Anterior cingulate cortex (tissue), 58 donors: Measurements from ENCODE around the gene ANG.
"Not testable (repeated sequence)": the region's sequence is repeated elsewhere in the genome, so short reads cannot be mapped to it uniquely, and the experiment has no call there.

Experiments
- DNase-seq, 58 donors: peaks; one replicate each; lab custom pipeline; 2025; lab: John Stamatoyannopoulos, UW

The ANG gene

DNA sequence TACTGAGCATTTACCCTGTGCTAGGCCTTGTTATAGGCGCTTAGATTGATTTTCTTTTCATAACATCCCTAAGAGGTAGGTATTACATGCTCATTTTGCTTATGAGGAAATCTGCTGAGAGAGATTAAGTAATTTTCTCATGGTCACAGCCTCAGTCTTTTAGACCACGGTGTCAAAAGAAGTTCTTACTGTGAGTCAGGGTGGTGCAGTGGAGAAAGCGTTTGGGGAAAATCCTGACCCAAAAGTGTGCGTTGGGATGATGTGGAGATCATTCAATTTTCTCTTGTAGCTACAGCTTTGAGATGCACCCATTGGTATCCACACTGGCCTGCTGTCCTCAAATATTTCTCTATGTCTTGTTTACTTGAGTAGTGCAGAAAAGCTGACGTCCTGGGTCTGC lies 8.2 kb downstream of the ANG start:
- no peak for DNase-seq

- peak in 53 of 58 donors; percentile 5 to 83 (median 42) for DNase-seq
Measured at GRCh38 chr14:20697273-20698017, 8.9 kb downstream of the ANG start.

GRCh38 chr14:20698018-20698329 lies 9.4 kb downstream of the ANG start:
- DNase-seq = no peak

GRCh38 chr14:20698934-20699333 lies 10.4 kb downstream of the ANG start:
- DNase-seq = no peak

DNA sequence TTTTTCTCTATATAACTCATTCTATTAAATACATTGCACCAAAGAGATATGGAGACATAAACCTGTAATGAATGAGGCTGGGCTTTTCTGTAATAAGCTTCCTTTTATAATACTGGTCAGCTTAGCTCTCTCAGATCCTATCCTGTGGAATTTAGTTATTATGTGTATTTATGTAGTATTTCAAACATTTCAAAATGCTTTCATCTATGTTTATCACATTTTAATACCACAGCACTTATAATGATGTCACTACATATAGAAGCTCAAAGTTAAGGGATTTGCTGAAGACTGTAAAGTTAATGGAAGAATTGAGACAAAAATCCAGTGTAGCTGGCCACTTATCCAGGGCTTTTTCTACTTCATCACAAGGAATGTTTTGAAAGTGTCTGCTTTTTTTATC lies 11.4 kb downstream of the ANG start:
- no peak for DNase-seq

GRCh38 chr14:20700965-20701364 lies 12.4 kb downstream of the ANG start:
- not testable (repeated sequence) for DNase-seq

GRCh38 chr14:20706657-20707355 lies 18.2 kb downstream of the ANG start:
- DNase-seq = no peak

GRCh38 chr14:20707622-20708021 lies 19.1 kb downstream of the ANG start:
- no peak for DNase-seq

DNA sequence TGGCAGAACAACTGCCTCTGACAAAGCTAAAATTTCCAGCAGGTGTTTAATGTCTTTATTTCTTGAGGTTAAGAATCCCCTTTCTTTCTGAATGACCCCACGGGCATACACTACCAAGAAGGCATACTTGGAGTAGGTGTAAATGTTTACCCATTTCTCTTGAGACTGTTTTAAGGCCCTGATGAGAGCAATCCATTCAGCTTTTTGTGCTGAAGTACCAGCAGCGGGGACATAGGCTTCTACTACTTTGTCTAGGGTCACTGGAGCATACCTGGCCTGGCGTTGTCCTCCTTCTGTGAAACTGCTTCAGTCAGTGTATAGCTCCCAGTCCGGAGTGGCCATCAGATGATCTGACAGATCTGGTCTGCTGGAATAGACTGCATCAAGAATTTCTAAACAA lies 22.7 kb downstream of the ANG start:
- DNase-seq = no peak

GRCh38 chr14:20711685-20712084 lies 23.1 kb downstream of the ANG start:
- DNase-seq = no peak

GRCh38 chr14:20712904-20713303 lies 24.3 kb downstream of the ANG start:
- peak in 1 of 58 donors; percentile 1 for DNase-seq

DNA sequence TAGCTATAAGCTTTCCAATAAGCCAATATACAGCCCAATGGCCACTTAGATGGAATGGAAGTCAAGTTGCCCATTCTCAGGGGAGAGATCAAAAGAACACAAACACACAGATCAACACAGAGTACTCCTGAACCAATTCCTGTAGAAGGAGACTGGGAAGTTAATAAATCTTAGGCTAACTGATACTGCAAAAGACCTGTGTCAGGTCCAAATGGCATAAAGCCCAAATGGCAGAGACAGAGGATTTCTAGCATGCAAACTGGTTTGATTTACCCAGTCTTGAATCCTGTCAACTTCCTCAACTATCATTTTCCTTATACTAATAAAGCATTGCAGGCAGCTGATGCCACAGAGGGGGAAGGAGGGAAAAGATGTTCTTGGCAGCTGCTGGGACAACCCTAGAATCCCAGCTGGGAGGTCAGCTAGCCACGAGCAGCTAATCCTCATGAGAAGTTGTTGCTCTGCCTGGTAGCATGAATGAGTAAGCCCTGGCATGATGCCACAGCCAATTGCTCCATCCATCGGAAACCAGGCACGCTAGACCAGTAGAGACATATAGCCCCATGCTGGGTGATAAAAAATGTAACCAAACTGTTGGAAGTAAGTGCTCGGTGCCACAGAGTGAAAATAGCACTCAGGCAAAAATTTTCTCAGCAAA lies 26.2 kb downstream of the ANG start:
- DNase-seq = peak in 26 of 58 donors; percentile 1 to 71 (median 18)

GRCh38 chr14:20719777-20720176 lies 31.2 kb downstream of the ANG start:
- no peak for DNase-seq

DNA sequence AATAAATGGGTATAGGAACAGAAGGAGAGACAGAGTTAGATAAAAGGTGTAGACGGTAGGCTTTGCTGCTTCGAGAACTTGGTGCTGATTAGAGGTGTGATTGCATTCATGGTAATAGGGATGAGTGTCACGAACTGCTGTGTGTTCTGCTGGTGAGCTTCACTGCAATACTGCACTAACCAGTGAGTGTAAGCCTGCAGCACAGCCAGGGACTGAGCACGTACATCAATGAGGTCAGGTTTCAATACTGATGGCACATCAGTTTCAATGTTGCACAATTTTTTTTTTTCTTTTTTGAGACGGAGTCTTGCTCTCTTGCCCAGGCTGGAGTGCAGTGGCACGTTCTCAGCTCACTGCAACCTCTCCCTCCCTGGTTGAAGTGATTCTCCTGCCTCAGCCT lies 32.2 kb downstream of the ANG start:
- no peak for DNase-seq

DNA sequence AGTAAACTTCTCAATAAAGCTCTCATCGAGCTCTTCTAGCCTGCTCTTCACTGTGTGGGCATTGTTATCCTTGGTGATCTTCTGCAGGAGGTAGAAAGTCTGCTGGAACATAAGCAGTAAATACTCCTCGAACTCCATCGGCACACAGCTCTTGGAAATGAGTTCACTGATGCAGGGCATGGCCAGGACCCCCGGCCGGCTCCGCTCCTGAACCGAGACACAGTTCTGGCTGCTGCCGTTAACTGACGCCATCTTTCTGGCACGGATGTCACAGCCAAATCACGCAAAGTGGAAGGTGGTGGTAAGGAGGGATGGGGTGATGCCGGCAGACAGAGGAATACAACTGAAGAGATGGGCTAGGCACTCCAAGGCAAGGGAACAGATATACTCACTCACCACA lies 33.5 kb downstream of the ANG start:
- no peak for DNase-seq

- DNase-seq = peak in 3 of 58 donors; percentile 0 to 9 (median 0)
Measured at GRCh38 chr14:20723488-20723887, 34.9 kb downstream of the ANG start.

GRCh38 chr14:20726121-20726520 lies 37.6 kb downstream of the ANG start:
- not testable (repeated sequence) for DNase-seq

- no peak for DNase-seq
Measured at GRCh38 chr14:20726531-20726930, 38.0 kb downstream of the ANG start.

GRCh38 chr14:20730891-20731290 lies 42.3 kb downstream of the ANG start:
- DNase-seq = no peak

- no peak for DNase-seq
Measured at GRCh38 chr14:20732477-20732876, 43.9 kb downstream of the ANG start.

GRCh38 chr14:20732979-20733635 lies 44.5 kb downstream of the ANG start:
- DNase-seq = peak in 2 of 58 donors; percentile 0 to 8
